IPS-15b (cell line): ENCODE measurements around the gene TSPAN16.
A peak's percentile ranks its signal among the peaks of the same experiment; 100 is the strongest.
"Not testable (repeated sequence)": the region's sequence is repeated elsewhere in the genome, so short reads cannot be mapped to it uniquely, and the experiment has no call there.

Experiments
- H3K27me3 ChIP-seq: one replicate; pipeline ENCODE4 v1.6.1; 2013; ENCODE audit warnings: low read length; ENCODE audit not compliant: control insufficient read depth, insufficient read depth
- H3K36me3 ChIP-seq: one replicate; pipeline ENCODE4 v1.6.1; 2013; ENCODE audit warnings: low read length; ENCODE audit not compliant: control insufficient read depth, insufficient read depth
- H3K4me1 ChIP-seq: one replicate; pipeline ENCODE4 v1.6.1; 2013; ENCODE audit warnings: mild to moderate bottlenecking, low read length; ENCODE audit not compliant: control insufficient read depth, insufficient read depth
- H3K4me3 ChIP-seq: one replicate; pipeline ENCODE4 v1.5.1; 2013; ENCODE audit warnings: low read depth, low read length
- H3K9ac ChIP-seq: one replicate; pipeline ENCODE4 v1.6.1; 2013; ENCODE audit warnings: low read depth, mild to moderate bottlenecking, low read length
- H3K9me3 ChIP-seq: one replicate; pipeline ENCODE4 v1.6.1; 2013; ENCODE audit warnings: mild to moderate bottlenecking, low read length; ENCODE audit not compliant: control insufficient read depth, insufficient read depth

Gene TSPAN16

DNA sequence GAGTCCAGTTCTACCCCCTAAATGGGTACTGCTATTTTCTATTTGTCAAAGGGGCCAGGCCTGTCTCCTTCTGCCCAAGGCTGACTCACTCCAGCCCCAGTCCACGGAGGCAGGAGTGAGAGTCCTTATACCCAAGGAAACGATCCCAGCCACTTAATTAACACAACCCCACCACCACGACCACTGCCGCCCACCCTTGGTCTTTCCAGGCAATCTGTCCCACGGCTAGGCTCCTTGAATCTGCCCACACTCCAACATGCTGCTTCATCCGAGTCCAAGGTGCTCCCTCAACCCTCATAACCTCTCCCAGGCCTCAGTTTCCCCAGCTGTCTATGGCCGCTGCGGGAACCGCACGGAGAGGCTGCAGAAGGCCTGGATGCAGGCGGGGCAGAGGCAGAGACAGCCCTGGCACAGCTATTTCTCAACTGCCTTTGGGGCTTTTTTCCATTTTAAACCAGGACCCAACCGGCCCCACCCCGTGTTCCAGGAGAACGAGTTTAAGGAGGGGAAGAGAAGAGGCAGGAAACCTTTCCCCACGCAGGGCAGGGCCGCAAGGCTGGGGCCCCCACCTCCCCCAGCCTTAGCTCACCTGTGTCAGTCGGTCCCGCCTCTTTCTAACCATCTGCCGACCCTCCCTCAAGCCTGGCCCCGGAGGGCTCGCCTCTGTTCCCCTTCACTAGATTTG is 42.8 kb downstream of the TSPAN16 start:
- no peaks in the 10 kb centered on the region for H3K9me3 ChIP-seq
- peak overlapping the region; percentile 64 for H3K4me3 ChIP-seq
- no peaks in the 10 kb centered on the region for H3K27me3 ChIP-seq
- peaks cover 12% of the 10 kb centered on the region for H3K36me3 ChIP-seq
- H3K9ac ChIP-seq, result no peak overlapping the region
- no peaks in the 10 kb centered on the region for H3K4me1 ChIP-seq

DNA sequence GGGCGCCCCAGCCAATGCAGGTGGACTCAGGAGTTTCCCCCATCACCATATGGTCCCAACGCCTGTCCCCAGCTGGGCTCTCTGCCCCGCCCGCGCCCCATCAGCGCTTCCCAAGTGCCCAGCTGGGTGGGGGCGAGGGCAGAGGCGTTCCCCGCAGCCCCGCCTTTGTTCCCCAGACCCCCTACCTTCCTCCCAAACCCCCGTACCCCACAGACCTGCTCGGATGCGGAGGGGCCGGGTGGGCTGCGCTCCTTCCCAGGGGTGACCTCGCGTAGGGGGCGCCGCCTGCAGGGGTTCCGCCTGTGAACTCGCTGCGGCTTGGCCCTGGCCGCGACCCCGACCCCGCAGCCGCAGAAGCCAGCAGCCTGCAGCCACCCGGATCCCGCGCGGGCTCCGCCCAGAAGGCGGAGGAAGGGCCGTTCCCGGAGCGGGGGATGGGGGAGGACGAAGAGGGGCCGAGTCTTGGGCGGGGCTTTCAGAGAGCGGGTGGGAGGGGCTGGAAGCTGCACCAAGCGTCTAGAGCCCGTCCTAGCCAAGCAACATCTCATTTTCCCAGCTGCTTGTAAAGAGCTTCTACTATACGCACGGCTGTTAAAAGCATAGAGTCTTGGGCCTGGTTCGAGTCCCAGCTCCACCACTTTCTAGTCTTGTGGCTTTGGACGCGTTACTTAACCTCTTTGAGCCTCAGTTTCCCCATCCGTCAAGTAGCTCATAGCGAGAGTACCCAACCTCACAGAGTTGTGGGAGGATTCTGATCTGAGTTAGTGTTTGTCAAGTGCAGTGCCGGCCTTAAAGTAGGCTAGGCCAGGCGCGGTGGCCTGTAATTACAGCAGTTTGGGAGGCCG is 43.5 kb downstream of the TSPAN16 start, which contains the start of gene RAB3D:
Gene RAB3D, minus strand, starts transcription at position 404 of the 845 bp plus-strand sequence. CDS start 2,258 bp downstream, outside the sequence.
- Histone ChIP-seq H3K4me3 (peak within 1 kb of the TSS; percentile 64), H3K27me3 (no peaks in the 10 kb centered on the region), H3K9me3 (no peaks in the 10 kb centered on the region), H3K4me1 (no peaks in the 10 kb centered on the region), H3K9ac (no peak within 1 kb of the TSS), H3K36me3 (peaks cover 10% of the 10 kb centered on the region)

DNA sequence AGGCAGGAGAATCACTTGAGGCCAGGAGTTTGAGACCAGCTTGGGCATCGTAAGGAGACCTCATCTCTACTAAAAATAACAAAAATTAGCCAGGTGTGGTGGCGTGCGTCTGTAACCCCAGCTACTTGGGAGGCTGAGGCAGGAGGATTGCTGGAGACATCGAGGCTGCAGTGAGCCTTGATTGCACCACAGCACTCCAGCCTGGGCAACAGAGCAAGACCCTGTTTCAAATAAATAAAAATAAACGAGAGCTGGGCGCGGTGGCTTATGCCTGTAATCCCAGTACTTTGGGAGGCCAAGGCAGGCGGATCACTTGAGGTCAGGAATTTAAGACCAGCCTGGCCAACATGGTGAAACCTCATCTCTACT is 44.1 kb downstream of the TSPAN16 start:
- not testable (repeated sequence) for H3K4me1 ChIP-seq, H3K4me3 ChIP-seq, H3K27me3 ChIP-seq, H3K9me3 ChIP-seq, H3K36me3 ChIP-seq, H3K9ac ChIP-seq

DNA sequence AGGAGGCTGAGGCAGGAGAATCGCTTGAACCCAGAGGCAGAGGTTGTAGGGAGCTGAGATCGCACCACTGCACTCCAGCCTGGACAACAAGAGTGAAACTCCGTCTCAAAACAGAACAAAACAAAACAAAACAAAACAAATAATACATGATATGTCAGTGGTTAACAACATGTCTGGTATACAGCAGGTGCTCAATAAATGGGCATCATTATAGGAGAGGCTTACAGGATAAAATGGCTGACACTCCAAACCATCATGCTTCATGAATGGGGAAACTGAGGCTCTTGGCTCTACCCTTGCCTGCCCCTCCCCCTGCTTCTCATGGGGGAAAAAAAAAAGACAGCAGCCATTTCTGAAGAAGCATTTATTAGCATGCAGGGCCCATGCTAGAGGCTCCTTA is 46.5 kb downstream of the TSPAN16 start:
- no peaks in the 10 kb centered on the region for H3K9me3 ChIP-seq
- no peaks in the 10 kb centered on the region for H3K27me3 ChIP-seq
- no peak overlapping the region for H3K4me3 ChIP-seq
- H3K36me3 ChIP-seq, result no peaks in the 10 kb centered on the region
- H3K9ac ChIP-seq, result no peak overlapping the region
- no peaks in the 10 kb centered on the region for H3K4me1 ChIP-seq

DNA sequence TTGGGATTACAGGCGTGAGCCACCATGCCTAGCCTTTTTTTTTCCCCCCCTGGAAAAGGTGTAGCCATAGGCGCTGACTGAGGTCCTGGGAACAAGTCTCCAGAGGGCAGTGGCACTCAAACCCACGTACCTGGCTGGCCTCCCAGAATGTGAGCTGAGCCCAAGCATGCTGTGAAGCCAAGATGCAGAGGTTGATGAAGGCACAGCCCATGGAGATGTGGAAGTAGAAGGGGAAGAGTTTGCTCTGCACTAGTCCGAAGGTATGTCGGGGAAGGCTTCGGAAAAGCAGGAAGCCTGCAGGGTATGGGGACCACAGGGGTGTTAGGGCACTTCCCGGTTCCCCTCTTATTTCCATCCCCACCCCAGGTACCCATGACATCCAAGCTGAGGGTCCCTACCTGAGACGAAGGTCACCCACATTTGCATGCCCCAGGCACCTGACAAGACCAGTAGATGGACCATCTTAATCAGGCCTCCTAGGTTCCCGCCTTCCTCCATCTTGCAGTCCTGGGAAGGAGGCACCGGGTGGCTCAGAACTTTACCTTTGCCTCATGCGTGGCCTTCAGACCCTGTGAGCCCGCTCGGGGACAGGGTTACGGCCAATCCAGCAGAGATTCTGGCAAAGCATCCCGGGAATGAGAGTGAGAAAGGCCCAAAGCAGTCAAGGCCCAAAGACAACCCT is 49.3 kb downstream of the TSPAN16 start:
- Histone ChIP-seq H3K36me3 (no peaks in the 10 kb centered on the region), H3K9me3 (no peaks in the 10 kb centered on the region), H3K4me3 (peak overlapping the region; percentile 78), H3K27me3 (no peaks in the 10 kb centered on the region), H3K9ac (peak overlapping the region; percentile 12), H3K4me1 (no peaks in the 10 kb centered on the region)

DNA sequence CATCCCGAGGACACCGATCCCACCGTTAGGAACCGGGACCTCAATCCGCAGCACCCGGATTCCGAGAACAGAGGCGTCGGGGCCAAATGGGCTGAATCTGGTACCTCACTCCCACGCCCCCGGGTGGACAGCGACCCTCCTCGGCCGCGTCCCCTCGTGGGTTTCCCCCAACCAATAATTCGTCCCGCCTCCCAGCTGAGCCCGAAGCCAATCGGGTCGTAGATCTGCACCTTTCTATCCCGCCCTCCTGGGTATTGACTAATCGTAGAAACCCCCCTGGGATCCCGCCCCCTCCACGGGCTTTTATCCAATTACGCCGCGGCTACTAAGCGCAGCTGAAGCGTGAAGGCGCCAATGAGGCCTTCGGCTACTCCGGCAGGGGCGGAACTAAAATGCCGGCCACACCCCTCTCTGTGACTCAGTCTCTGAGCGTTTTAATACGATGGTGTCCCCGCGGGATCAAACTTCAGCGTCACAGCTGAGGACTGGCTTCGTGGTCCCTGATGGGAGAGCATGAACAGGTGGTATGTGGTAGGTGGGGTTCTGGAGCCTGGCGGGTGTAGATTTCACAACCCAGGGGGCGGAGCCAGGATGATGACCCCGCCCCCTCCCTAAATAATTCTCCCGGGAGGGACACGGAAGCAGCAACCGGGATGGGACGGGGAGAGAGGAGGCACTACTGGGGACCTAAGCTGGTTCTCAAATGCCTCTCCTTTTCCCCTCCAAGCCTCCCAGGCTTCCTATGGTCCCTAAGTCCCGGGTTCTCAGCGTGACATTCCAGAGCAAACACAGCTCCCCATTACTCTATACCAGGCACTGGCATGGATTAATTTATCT is 50.4 kb downstream of the TSPAN16 start, which contains the start of the genes CCDC159 and TMEM205:
Gene CCDC159, plus strand, starts transcription at position 416 of the 837 bp plus-strand sequence. Its CDS starts 88 bp downstream, at position 504.
Gene TMEM205, minus strand, starts transcription at position 165 of the 837 bp plus-strand sequence. CDS start 649 bp downstream, outside the sequence.
- peak within 1 kb of the TSS; percentile 78 for H3K4me3 ChIP-seq
- H3K36me3 ChIP-seq, result no peaks in the 10 kb centered on the region
- H3K9me3 ChIP-seq, result no peaks in the 10 kb centered on the region
- no peaks in the 10 kb centered on the region for H3K27me3 ChIP-seq
- no peaks in the 10 kb centered on the region for H3K4me1 ChIP-seq
- peak within 1 kb of the TSS; percentile 14 for H3K9ac ChIP-seq

DNA sequence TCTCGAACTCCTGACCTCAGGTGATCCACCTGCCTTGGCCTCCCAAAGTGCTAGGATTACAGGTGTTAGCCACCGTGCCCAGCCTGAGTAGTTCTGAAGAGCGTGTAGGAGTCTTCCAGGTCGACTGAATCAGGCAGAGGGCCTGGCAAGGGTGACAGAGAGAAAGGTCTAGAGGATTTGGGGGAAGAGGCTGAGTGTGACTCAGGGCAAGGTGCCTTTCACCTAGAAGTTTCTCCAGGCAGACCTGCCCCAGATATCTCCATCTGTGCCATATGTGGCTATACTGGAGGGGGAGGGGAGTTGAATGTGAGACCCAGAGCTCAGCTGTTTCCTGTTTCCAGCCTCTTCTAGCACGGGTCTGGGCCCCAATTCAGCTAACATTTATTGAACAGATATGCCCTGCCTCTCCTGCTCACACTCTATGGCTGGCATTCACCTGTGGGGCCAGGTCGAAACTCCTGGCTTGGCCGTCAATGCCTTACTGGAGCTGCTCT is 51.6 kb downstream of the TSPAN16 start:
- no peaks in the 10 kb centered on the region for H3K36me3 ChIP-seq
- no peaks in the 10 kb centered on the region for H3K4me1 ChIP-seq

DNA sequence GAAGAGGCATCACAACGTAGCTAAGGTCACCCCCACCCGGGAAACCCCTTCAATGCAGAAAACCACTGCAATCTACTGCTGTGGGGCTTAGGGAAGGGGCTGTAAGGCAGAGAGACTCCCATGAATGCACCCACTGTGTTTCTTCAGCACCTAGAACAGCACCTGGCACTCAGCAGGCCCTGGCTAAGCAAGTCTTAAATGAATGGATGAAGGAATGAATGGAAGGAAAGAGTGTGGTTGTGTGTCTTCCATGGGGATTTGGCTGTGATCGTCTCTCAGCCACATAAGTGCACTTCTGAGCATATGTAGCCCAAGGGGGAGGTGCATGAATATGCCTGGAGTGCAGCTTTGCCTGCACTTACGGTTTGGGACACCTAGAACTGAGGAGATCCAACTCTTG is 53.2 kb downstream of the TSPAN16 start:
- Histone ChIP-seq H3K36me3 (no peaks in the 10 kb centered on the region), H3K4me1 (no peaks in the 10 kb centered on the region), H3K9me3 (no peaks in the 10 kb centered on the region), H3K4me3 (no peak overlapping the region), H3K9ac (no peak overlapping the region), H3K27me3 (no peaks in the 10 kb centered on the region)

More for the DNA sequence above, 51.6 kb downstream of the TSPAN16 start:
- Histone ChIP-seq H3K9me3 (no peaks in the 10 kb centered on the region), H3K27me3 (no peaks in the 10 kb centered on the region), H3K9ac (no peak overlapping the region), H3K4me3 (no peak overlapping the region)

DNA sequence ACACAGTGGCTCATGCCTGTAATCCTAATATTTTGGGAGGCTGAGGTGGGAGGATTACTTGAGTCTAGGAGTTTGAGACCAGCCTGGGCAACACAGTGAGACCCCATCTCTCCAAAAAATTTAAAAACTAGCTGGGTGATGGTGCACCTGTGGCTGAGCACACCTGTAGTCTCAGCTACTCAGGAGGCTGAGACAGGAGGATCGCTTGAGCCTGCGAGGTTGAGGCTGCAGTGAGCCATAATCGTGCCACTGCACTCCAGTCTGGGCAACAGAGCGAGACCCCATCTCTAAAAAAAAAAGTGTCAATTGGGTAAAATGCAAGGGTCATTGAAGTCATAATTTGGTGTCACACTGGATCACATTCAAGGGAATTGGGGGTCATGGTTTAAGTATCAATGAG is 58.1 kb downstream of the TSPAN16 start:
- H3K4me3 ChIP-seq, H3K4me1 ChIP-seq, H3K9me3 ChIP-seq, H3K27me3 ChIP-seq, H3K36me3 ChIP-seq, H3K9ac ChIP-seq: not testable (repeated sequence)

DNA sequence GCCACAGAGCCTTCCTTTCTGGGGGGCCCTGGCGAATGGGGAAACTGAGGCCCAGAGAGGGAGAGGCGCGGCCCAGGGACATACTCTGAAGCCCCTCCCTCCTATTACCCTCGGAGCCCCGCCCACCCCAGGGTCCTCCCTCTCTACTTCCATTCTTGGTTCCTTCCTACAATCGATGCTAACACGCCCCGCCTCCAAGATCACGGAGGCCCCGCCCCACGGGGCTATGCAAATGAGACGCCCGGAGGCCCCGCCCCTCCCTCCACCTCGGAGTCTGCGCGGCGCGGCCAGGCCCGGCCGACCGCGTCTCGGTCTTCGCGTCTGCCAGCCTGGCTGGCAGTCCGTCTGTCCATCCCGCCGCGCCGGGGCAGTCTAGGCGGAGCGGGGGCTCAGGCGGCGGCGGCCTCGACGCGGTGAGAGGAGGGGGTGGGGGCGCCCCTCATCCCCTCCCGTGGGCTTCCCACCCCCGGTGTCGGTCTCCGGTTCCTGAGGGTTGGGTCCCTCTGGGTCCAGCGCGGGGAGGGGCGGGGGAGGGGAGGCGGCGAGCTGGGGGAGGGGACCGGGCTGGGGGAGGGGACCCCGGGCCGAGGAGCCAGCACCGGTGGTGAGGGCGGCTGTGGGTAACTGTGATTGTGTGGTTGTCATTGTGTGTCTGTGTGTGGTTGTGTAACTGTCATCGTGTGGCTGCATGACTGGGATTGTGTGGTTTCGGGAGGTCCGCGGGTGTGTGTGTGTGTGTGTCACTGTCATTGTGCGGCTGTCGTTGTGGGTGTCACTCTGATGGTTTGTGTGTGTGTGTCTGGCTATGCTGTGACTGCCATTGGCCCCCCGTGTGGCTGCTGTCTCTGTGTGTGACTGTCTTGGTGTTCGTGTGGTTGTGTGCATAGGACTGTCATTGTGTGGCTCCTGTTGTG is 59.5 kb downstream of the TSPAN16 start, which contains the start of gene PLPPR2:
Gene PLPPR2, plus strand, starts transcription at position 273 of the 914 bp plus-strand sequence. CDS start 2,242 bp downstream, outside the sequence.
- H3K36me3 ChIP-seq, result no peaks in the 10 kb centered on the region
- no peak within 1 kb of the TSS for H3K9ac ChIP-seq
- peaks cover 6% of the 10 kb centered on the region for H3K4me1 ChIP-seq
- no peaks in the 10 kb centered on the region for H3K9me3 ChIP-seq
- H3K4me3 ChIP-seq, result peak within 1 kb of the TSS; percentile 69
- peaks cover 6% of the 10 kb centered on the region for H3K27me3 ChIP-seq
